ENCODE measurements around the gene TCERG1L.

- TF ChIP-seq, protein P1, sequence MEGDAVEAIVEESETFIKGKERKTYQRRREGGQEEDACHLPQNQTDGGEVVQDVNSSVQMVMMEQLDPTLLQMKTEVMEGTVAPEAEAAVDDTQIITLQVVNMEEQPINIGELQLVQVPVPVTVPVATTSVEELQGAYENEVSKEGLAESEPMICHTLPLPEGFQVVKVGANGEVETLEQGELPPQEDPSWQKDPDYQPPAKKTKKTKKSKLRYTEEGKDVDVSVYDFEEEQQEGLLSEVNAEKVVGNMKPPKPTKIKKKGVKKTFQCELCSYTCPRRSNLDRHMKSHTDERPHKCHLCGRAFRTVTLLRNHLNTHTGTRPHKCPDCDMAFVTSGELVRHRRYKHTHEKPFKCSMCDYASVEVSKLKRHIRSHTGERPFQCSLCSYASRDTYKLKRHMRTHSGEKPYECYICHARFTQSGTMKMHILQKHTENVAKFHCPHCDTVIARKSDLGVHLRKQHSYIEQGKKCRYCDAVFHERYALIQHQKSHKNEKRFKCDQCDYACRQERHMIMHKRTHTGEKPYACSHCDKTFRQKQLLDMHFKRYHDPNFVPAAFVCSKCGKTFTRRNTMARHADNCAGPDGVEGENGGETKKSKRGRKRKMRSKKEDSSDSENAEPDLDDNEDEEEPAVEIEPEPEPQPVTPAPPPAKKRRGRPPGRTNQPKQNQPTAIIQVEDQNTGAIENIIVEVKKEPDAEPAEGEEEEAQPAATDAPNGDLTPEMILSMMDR (IDR thresholded peaks at IDR 0.05; ENCODE audit: insufficient read depth, low read depth, low read length): no peak
- TF ChIP-seq EZH2 (IDR thresholded peaks at IDR 0.05; ENCODE audit: insufficient read depth, low read length): no peak
Observed at GRCh38 chr10:131350660-131351059, 39.1 kb upstream of the TCERG1L start.
